Glomerular visceral epithelial cell (primary cell): ENCODE data around the gene SUV39H2.
"Not testable (repeated sequence)": the region's sequence is repeated elsewhere in the genome, so short reads cannot be mapped to it uniquely, and the experiment has no call there.

Experiments
- DNase-seq: peaks from one replicate; pipeline ENCODE4 v3.0.0-alpha.2; 2016; ENCODE audit errors: extremely low spot score

Gene SUV39H2

DNA sequence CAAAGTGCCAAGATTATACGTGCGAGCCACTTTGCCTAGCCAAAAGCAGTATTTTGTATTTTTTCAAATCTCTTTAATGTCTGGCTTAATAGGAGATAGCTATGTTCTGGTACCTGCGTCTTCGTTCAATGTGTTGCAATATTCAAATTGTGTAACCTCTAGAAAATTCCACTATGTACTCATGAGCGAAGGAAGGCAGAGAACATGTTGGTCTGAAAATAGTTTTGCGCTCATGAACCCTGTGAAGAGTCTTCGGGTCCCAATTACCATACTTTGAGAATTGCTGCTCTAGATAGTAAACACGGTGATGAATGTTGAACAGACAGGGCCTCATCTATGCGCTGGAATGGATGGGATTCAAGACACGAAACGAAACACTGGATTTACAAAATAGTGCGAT, 2.7 kb upstream of the SUV39H2 start:
- DNase-seq, result no peak

DNA sequence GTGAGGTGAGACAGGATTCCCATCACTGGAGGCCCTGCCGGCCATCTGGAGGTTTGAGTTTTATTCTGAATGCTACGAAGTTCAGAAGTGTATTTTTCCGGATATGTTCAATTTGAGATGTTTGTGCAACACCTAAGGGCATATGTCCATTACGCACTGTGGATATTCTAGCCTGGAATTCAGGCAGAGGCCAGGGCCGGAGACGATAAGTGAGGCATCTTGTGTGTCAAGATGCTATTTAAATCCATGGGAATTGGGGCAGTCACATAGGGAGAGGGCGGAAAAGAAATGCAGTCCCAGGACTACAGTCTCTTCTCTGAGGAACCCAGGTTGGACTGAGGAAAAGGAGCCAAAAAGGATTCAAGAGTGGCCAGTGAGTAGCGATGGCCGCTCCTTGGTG, 1.9 kb upstream of the SUV39H2 start:
- DNase-seq, result no peak

DNA sequence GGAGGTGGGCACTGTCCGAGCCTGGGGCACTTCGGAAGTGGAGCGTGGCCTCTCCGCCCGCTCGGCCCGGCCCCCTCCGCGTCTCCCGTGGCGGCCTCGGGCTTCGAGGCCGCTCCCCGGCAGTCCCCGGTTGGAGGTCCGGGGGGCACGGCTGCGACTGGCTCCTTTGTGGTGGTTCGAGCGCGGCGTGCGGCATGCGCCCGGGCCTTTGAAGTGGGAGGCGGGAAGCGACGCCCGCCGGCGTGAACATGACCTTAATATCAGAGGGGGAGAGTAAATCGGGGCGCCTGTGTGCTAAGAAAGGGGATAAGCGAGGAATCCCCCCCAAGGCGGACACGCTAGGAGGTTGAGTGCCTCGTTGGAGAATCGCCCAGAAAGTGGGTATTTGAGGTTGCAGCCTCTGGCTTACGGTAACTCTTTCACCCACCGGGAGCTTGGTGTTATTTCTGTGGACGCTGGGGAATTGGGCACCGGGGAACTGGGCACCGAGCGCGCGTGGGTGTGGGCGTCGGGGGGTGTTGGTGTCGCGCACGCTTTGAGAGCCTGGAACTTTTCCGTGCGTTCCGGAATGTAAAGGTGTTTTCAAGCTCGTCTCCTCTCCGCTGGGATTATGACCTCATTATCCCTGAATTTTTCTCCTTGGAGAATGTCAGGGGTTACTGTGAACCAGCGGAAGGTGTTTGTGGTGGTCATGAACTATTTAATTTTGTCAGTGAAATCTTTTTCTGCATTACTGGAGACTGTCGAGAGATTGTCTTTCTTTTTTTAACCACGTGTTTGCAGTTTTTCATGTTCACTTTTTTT, 660 bp downstream of the SUV39H2 start:
- peak; percentile 41 for DNase-seq

DNA sequence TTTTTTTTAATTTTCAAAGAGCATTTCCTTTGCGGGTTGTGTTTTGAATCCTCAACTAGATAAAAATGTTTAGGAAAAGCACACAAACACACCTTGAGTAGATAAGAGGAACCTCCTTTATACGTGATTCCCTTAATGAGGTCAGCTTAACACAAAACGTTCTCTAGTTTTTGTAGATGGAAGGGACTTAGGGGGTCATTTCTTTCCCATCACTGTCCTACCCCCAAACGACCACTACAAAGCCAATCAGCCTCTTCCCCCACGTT, 1.2 kb downstream of the SUV39H2 start:
- DNase-seq, result no peak

DNA sequence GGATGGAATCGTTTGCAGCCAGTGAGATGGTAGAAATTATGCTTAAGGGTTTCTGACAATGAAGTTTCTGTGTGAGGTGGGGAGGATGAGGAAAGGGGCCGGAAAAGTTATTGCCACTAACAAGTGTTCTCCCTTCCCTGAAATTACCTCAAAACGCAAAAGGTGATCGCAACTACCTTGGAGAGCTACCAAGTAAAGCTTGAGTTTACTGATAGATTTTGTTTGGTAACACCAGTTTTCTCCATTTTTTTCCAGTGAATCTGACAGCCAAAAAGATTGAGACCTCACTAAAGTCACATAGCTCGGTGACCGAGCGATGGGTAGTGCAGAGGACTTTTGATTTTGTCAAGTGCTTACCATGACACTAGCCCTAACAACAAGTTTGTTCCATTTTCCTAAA, 1.6 kb downstream of the SUV39H2 start:
- DNase-seq, result no peak

DNA sequence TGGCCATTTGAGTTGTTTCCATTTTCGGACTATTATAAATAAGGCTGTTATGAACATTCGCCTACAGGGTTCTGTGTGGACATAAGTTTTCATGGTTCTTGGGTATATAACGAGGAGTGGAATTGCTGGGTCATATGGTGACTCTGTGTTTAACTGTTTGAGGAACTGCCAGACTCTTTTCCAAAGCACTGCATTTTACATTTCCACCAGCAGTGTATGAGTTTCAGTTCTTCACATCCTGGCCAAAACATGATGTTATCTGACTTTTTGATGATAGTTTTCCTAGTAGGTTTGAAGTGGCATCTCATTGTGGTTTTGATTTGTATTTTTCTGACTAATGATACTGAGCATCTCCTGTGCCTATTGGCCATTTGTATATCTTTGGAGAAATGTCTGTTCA, 5.4 kb downstream of the SUV39H2 start:
- DNase-seq, result no peak

DNA sequence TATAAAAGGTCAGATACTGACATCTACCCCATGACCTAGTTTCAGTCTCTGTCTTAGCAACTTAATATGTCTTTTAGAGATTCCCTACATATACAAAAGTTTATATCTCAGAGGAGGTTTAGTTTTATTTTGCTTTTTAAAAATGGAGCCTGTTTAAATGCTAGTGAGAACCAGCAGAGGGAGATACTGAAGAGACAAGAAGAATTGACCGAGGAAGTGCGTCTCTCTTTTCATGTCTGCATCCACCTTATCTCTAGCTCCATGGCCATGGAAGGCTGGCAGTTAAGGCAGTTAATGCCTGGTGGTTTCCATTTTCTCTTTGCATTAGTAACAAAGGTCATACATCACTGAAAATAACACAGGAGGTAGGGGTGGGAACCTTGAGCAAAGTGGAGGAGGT, 10.7 kb downstream of the SUV39H2 start:
- no peak for DNase-seq

DNA sequence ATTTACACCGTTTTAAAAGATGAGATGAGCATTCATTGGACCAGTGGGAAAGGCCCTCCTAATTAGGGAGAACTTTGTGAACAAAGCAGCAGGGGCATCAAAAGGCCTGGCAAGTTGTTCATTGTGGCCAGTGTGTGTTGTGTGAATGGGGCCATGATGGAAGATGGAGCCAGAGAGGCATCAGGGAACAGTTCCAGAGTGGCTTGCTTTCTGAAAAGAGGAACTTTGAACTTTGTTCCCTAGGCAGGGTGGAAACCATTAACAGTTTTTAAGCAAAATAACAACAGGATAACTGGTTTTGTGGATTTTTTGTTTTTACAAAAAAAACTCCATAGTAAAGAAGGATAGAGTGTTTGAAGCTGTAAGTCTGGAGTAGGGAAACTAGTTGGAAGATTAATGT, 12.5 kb downstream of the SUV39H2 start:
- no peak for DNase-seq

DNA sequence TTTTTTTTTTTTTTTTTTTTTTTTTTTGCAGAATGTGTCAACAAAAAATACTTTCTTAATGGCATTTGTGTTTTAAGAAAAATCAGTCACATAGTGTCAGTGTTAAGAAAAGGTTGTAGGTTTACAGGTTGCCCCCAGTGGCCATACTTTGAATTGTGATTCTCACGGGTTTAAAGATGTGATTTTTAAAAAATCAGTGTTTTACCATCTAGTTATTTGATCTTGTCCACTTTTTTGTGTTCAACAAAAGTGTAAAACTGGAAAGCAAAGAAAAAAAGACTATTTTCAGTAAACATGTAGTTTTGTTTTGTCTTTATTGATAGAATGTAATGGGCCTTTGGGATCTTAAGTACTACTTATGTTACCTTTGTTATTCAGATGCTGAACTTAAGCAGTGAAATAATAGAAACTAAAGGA, 25.7 kb downstream of the SUV39H2 start:
- DNase-seq, result peak; percentile 29

DNA sequence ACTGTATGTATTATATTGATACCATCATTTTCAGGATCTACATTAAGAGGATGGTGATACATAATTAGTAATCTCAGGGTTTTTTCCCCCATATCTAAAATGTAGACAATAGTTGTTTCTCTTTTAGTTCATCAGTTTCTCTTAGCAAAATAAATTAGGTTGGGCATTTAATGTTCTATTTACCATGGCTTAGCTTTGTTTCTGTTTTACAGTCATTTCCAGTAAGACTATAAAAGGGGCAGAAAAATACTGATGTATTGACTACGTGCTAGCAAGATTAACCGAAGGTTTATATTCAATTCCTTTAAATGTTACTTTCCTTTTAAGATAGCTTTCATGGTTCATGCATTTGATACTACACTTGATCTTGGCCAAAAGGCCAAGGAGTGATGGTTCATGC, 26.2 kb downstream of the SUV39H2 start:
- no peak for DNase-seq

DNA sequence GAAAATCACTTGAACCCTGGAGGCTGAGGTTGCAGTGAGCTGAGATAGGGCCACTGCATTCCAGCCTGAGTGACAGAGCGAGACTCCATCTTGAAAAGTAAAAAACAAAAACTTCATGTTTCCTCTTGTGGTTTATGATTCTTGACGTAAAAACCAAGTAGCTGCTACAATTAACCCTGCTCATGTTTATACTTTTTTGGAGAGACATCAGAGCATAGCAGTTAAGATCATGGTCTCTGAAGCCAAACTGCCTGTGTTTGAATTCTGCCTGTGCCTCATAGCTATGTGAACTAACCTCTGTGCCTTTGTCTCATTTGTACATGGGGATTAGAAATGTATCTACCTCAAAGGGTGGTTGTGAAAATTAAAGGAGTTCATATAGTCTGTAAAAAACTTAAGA, 27.2 kb downstream of the SUV39H2 start:
- DNase-seq, result no peak

DNA sequence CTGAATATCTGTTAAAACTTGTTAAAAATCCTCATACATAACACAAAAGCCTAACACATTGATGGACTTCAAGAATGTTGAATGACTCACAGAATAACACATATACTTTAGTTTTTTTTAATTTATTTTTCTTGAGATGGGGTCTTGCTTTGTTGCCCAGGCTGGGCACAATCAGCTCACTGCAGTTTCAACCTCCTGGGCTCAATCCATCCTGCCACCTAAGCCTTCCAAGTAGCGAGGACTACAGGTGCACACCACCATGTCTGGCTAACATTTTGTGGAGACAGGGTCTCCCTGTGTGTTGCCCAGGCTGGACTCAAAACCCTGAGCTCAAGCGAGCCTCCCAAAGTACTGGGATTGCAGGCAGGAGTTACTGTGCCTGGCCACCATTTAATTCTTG, 28.1 kb downstream of the SUV39H2 start:
- DNase-seq, result no peak

DNA sequence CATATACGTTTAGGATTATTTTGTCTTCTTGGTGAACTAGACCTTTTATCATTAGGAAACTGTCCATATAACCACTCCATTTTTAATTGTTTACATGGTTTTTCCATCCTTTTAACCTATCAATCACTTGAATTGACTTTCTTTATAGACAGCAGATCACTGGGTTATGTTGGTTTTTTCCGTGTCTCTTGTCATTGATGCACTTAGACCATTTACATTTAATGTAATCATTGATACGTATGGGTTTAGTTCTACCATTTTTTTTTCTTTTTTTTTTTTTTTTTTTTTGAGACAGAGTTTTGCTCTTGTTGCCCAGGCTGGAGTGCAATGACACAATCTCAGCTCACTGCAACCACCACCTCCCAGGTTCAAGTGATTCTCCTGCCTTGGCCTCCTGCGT, 28.9 kb downstream of the SUV39H2 start:
- DNase-seq, result not testable (repeated sequence)

DNA sequence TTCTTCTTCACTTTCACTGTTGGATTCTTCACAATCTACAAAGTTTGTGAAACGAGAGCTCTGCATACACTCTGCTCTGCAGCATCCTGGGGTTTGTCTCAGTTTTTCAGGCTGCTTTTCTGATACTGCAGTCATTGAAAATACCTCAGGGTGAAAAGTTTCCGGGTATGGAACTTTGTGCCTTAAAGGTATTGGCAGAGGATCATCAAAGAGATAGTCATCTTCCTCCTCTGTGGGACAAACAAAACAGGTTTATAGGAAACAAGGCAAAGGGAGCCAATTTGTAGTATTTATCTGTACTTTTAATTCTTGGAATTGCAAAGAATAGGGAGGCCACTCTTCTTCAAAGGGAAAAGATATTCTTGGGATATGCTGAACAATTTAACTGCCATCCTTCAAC, 30.4 kb downstream of the SUV39H2 start:
- no peak for DNase-seq

DNA sequence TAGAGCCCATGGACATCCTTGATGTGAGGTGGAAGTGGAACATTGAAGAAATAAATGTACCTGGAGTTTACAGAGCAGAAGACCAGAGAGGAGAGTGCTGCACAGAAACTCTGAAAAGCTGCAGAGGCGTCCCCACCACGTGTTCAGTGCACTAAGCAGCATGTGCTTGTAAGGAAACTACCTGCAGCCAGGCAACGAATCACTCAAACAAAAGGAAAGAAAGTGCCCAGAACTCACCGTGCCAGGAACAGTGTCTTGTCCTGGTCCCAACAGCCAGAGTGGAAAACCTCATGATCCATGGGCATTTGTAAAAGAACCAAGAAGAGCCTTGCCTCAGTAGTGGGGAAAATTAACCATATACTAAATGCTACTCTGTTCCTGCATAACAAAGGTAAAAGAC, 32.3 kb downstream of the SUV39H2 start:
- DNase-seq, result no peak

DNA sequence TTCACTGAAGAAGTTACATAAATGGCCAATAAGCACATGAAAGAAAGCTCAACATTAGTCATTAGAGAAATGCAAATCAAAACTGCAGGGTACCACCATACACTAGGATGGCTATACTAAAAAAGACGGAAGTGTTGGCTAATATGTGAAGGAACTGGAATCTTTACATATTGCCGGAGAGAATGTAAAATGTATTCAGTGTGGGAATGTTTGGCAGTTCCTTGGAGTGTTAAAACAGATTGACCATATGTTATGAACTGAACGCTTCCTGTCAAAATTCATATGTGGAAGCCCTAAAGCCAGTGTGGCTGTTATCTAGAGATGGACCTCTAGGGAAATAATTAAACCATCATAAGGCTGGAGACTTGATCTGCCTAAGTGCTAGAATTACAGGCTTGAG, 33.1 kb downstream of the SUV39H2 start:
- DNase-seq, result no peak

DNA sequence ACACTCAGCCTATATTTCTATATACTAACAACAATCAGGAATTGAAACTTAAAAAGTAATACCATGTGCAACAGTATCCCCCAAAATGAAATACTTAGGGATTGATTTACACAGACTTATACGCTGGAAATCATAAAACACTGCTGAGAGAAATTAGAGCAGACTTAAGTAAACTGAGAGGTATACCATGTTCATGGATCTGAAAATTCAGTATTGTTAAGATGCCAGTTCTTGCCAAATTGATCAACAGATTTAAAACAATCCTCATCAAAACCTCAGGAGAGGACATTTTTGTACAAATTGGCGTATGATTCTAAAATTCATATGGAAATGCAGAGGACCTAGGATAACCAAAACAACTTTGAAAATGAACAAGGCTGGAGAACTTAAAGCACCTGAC, 37.9 kb downstream of the SUV39H2 start:
- no peak for DNase-seq

DNA sequence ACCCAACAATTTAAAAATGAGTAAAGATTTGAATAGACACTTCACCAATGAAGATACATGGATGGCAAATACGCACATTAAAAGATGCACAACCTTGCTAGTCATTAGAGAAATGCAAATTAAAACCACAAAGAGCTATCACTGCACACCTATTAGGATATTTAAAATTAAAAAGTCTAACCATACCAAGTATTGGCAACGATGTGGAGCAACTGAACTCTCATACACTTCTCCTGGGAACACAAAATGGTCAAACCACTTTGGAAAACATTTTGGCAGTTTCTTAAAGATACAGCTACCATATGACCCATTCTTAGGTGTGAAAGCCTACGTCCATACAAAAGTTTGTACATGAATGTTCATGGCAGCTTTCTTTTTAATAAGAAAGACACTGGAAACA, 39.2 kb downstream of the SUV39H2 start:
- no peak for DNase-seq

DNA sequence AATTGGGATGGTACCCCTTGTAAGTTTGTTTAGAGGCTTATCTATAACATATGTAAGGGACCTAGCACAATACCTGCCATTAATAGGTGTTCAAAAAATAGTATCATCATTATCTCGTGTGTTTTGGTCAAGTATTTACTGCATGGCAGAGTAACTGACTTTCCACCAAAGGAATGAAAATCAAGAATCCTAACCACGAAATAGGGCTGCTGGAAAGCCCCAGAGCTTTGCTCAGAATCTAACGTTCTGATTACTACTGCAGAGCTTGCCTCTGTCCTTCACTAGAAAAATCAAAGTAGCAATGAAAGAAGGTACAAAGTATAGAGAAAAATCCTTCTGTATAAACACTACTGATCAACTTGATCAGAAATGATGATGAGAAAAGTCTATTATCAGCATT, 40.3 kb downstream of the SUV39H2 start:
- DNase-seq, result no peak

DNA sequence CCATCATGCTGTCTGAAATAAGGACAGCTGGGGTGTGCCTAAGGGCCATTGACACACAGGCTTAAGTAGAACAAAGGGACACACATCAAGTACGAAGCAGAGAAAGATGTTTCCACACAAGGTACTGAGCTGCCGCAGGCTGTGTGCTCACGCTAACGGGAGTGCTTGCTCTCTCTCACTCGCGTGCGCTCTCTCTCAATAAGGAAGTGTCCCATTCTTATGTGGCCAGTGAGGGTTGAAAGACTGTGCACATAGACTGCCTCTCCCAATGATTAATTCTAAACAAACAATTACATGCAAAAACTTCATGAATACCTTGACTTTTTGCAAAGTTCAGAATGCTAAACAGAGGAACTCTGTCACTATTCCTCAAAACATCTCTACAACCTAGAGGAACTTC, 45.3 kb downstream of the SUV39H2 start:
- no peak for DNase-seq

DNA sequence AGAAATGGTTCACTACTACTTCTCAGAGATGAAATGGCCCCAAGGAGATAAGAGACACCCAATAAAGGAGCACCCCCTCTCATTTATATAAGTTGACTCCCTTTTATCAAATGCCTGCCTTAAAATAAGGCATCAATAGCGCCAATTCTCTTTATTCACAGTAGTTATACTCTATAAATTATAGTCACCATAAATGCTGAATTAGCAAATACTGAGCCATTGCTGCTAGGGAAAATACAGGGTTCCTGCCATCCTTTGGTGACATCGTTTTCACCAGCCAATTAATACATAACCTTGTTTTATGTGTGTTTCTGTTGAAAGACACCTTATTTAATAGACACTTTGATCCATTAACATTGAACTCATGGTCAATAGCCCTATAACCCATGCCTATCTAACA, 46.6 kb downstream of the SUV39H2 start:
- no peak for DNase-seq

DNA sequence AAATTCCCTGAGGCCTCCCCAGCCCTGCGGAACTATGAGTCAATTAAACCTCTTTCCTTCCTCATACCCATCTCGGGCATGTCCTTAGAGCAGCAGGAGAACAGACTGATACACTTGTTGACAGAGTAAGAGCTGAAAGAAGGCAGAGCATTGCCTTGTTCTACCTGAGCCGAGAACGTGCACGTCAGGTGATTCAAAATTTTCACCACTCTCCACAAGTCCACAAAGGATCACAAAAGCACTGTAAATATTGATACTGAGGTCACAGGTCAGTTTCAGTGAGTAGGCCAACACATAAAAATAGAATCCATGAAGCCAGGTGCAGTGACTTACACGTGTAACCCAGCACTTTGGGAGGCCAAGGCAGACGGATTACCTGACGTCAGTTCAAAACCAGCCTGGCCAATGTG, 47.4 kb downstream of the SUV39H2 start:
- DNase-seq, result no peak

DNA sequence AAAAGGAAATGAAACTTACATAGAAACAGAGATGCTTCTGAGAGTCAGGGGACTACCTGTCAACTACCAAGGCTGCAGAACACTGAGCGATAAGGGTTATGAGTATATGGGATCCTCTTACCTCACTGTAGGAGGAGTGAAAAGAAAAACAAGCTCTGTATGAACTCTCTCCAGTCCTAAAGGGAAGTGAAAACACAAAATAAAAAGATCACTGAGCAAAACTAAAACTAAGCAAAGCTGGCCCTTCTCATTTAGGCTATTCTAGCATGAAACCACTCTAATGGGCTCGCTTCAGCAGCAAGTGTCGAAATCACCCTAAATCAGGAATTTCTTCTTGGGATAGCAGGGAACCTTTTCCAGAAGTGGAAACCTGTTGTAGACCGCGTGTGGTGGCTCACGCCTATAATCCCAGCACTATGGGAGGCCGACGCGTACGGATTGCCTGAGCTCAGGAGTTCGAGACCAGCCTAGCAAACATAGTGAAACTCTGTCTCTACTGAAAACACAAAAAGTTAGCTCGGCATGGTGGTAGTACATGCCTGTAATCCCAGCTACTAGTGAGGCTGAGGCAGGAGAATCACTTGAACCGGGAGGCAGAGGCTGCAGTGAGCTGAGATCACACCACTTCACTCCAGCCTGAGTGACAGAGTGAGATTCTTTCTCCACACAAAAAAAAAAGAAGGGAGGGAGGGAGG, 48.2 kb downstream of the SUV39H2 start:
- no peak for DNase-seq

DNA sequence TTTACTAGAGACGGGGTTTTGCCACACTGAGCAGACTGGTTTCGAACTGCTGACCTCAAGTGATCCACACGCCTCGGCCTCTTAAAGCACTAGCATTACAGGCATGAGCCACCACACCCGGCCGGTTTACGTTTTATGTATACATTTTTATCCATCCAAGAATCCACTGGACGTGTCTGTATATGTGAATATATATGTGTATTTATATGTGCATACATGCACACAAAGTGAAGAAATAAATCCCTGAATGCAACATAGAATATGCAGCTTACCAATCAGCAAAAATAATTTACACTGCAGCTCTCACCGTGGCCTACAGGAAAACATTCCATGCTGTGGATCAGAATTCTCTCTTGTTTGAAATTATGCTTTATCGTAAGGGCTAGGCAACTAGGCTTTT, 51.9 kb downstream of the SUV39H2 start:
- no peak for DNase-seq
